Subcutaneous adipose tissue (tissue), 4 donors: ENCODE measurements around the gene MYMK. TPM values are rescaled to one million over a fixed set of nuclear protein-coding genes. Genes with fewer than 3 reads are reported as not detected.

Experiments
- CTCF ChIP-seq: fragments of 450-650 bp; IDR thresholded peaks from one replicate; pipeline ENCODE4 v1.5.1; 2016; ENCODE audit warnings: low read depth, mild to moderate bottlenecking, control low read depth, antibody characterized with exemption, moderate library complexity
- total RNA-seq, 4 donors: library from RNA; depleted of rRNA; stranded (reverse); fragments of >200 nt; gene quantifications; one replicate each; pipeline ENCODE4 v1.1.0, GENCODE V29; 2016

The MYMK gene
- total RNA-seq, 4 donors from 2014 or later, result not detected

- TF ChIP-seq CTCF, result no peak
Measured at GRCh38 chr9:133470988-133471387, 53.8 kb downstream of the MYMK start.

- TF ChIP-seq CTCF, result no peak
Measured at GRCh38 chr9:133470427-133470924, 54.3 kb downstream of the MYMK start.

DNA sequence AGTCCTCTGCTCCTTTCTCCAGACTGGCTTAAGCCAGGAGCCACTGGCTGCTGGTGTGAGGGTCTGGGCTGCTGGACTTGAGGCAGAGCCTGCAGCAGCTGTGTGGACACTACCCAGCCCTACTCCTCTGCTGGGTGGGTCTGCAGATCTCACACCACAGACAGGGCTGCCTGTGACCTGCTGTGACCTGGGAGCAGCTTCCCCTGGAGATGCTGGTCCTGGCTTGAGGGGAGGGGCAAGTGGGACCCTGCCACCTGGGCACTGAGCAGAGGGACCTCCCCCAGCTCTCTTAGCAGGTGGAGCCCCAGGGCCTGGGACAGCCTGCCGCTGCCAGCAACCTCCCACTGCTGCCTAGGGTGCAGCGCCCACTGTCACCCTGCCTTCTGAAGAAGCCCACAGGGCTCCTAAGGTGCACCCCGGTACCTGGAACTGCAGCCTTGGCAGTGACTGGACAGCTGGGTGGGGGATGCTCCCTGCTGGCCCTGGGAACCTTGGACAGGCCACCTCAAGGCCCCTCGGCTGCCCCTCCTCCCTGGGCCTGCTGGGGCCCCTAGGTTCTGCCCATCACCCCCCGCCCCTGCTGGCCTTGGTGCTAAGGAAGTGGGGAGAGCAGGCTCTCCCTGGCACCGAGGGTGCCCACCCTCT, 55.9 kb downstream of the MYMK start:
- TF ChIP-seq CTCF, result no peak

GRCh38 chr9:133468374-133468773, 56.4 kb downstream of the MYMK start:
- TF ChIP-seq CTCF, result no peak

DNA sequence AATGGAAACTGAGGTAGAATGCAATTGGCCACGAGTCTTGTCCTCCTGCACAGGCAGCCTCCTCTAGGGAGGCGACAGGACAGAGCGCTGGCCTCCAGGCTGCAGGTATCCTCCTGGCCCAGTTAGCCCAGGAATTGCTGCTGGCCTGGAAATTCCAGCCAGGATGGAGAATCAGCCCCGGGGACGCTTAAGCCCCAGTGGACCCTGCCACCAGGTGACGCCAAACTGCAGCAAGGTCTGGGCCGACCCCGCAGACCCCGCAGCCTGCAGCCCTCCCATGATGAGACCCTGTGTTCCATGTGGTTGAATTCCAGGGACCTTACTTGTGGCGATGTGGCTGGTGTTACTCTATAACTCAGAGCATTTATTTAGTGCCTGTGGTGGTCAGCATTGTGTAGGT, 57.7 kb downstream of the MYMK start:
- TF ChIP-seq CTCF, result no peak

DNA sequence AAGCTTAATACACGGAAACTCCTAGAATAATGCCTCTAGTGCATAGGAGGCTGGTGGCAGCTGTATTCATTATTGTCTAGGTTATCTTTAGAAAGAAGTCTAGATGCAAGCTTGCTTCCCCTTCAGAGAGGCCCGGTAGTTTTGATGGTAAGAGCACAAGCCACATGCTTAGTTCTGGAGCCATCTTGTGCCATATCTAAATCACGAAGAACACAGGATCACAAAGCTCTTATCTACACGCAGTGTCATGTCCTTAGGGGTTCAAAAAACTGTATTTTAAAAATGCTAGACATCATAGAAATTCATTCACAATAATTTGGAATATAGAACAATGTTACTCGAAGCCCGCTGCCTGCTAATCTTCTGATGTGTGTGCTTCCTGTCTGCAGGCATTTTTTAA, 58.8 kb downstream of the MYMK start:
- no peak for TF ChIP-seq CTCF

GRCh38 chr9:133464638-133465037, 60.1 kb downstream of the MYMK start:
- no peak for TF ChIP-seq CTCF

Other genes starting within 250 kb of the MYMK start
- gene ABO, start 249.8 kb downstream of the MYMK start, total RNA-seq, result 1 to 10 TPM in 3 of 4 donors, under 1 TPM in 1; 0.85 to 3.2 (median 1.6) TPM
- gene SURF6, start 188.8 kb downstream of the MYMK start, total RNA-seq, result 10 to 100 TPM in 2 of 4 donors, 1 to 10 TPM in 2; 7.6 to 27.5 (median 10.4) TPM
- 10 to 100 TPM; 15.9 to 31.3 (median 20.3) TPM for gene MED22, start 176.8 kb downstream of the MYMK start, total RNA-seq
- gene RPL7A, start 176.7 kb downstream of the MYMK start, total RNA-seq, result 1,000 to 10,000 TPM; 1,241 to 1,737 (median 1,633) TPM
- gene SURF1, start 168.5 kb downstream of the MYMK start, total RNA-seq, result 10 to 100 TPM; 42.7 to 62.5 (median 59.4) TPM
- gene SURF2, start 168.4 kb downstream of the MYMK start, total RNA-seq, result 10 to 100 TPM in 2 of 4 donors, 1 to 10 TPM in 2; 6.6 to 20.1 (median 11.3) TPM
- 100 to 1,000 TPM; 104 to 176 (median 139) TPM for gene SURF4, start 148.9 kb downstream of the MYMK start, total RNA-seq
- gene STKLD1, start 148.6 kb downstream of the MYMK start, total RNA-seq, result under 1 TPM in 2 of 4 donors, not detected in 2; 0.44 to 0.68 TPM
- 10 to 100 TPM; 11.6 to 17.0 (median 16.6) TPM for gene REXO4, start 106.9 kb downstream of the MYMK start, total RNA-seq
- gene ADAMTS13, start 102.6 kb downstream of the MYMK start, total RNA-seq, result 1 to 10 TPM in 3 of 4 donors, not detected in 1; 1.9 to 2.2 (median 2.0) TPM
- 1 to 10 TPM; 2.5 to 5.3 (median 3.4) TPM for gene CACFD1, start 65.0 kb downstream of the MYMK start, total RNA-seq
- 1 to 10 TPM; 1.0 to 5.1 (median 3.0) TPM for gene SLC2A6, start 45.9 kb downstream of the MYMK start, total RNA-seq
- gene ADAMTSL2, start 9.7 kb upstream of the MYMK start, total RNA-seq, result under 1 TPM; 0.34 to 0.75 (median 0.57) TPM
- not detected for gene FAM163B, start 84.4 kb upstream of the MYMK start, total RNA-seq
- gene DBH, start 111.4 kb upstream of the MYMK start, total RNA-seq, result not detected
- under 1 TPM in 3 of 4 donors, not detected in 1; 0.34 to 0.88 (median 0.57) TPM for gene SARDH, start 213.4 kb upstream of the MYMK start, total RNA-seq